Gastrocnemius medialis (tissue), 4 donors: ENCODE data around the gene PPP2R2B.

ENCODE experiments used
- CTCF ChIP-seq, 5 experiments: fragments of 450-650 bp in 3 of 5; fragments of 200-600 bp in 2 of 5; sonication (generic) in 2 of 5; IDR thresholded peaks in 4 of 5; conservative IDR thresholded peaks in 1 of 5; 1 replicate in 4 of 5; 2 replicates in 1 of 5; pipeline ENCODE4 v1.5.1; 2016 to 2019; ENCODE audit warnings: antibody characterized with exemption in 5 of 5, mild to moderate bottlenecking in 3 of 5, moderate library complexity in 3 of 5
- POLR2A ChIP-seq, 2 donors: fragments of 450-650 bp; IDR thresholded peaks; one replicate each; pipeline ENCODE4 v1.6.1; 2017; ENCODE audit warnings: antibody characterized with exemption in 2 of 2, mild to moderate bottlenecking in 2 of 2, moderate library complexity in 2 of 2

DNA sequence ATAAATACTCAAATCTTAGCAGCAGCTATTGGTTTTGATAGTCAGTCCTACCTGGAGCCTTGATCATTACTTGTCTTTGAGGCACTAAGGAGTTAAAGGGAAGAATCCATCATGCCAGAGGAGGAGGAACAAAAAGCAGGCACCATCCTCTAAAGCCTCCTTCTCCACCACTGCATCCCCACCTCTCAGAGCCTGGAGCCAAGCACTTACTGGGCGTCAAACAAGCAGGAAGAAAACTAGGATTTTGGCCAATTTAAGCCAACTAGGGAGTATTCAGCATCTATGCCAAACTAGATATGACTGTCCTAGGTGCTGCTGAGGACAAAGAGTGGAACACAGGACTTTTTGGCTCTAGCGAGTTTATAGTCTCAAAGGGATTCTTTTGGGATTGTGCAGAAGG lies 152.5 kb downstream of the PPP2R2B start:
- TF ChIP-seq CTCF (IDR thresholded peaks at IDR 0.05 in 4 of 5, conservative IDR thresholded peaks at IDR 0.05 in 1 of 5), result no peak
- TF ChIP-seq POLR2A (IDR thresholded peaks at IDR 0.05), result no peak
